Hepatic stellate cell (primary cell): ENCODE data around the gene ZBTB46.

ENCODE experiments used
- DNase-seq: peaks from one replicate; pipeline ENCODE4 v3.0.0; 2011; ENCODE audit warnings: low spot score

The ZBTB46 gene

DNA sequence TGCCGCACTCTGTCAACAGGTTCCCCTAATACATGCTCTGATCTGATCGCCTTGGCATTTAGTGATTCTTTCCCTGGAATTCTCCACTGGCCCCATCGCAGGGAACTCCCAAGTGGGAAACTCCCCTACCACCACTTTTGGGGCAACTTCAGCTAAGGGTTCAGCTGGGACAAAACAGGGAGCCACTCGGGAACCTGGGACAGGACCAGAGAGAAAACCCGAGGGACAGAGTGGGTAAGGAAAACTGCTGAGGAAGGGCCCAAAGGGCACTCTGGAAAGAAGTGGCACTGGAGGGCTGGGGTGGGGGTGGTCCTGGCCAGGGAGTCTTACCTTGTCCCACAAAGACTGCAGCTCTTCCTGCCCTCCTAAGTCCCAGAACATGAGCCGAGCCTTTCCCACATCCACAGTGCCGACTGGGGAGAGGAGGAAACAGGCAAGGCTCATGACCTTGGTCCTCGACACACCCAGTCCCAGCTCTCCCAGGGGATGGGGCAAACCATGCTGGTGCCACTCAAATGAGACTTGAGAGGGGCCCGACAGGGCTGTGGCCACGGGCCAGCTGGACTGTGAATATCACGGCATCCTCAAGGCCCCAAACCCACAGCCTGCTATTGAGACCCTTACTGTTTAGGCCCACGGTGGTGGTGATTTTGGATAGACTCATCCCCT lies 124.9 kb downstream of the ZBTB46 start:
- DNase-seq, result peak; percentile 4

GRCh38 chr20:63705232-63706026 lies 125.6 kb downstream of the ZBTB46 start:
- peak; percentile 4 for DNase-seq

GRCh38 chr20:63704749-63705117 lies 126.3 kb downstream of the ZBTB46 start:
- peak; percentile 2 for DNase-seq

GRCh38 chr20:63703976-63704748 lies 126.9 kb downstream of the ZBTB46 start:
- DNase-seq, result no peak

DNA sequence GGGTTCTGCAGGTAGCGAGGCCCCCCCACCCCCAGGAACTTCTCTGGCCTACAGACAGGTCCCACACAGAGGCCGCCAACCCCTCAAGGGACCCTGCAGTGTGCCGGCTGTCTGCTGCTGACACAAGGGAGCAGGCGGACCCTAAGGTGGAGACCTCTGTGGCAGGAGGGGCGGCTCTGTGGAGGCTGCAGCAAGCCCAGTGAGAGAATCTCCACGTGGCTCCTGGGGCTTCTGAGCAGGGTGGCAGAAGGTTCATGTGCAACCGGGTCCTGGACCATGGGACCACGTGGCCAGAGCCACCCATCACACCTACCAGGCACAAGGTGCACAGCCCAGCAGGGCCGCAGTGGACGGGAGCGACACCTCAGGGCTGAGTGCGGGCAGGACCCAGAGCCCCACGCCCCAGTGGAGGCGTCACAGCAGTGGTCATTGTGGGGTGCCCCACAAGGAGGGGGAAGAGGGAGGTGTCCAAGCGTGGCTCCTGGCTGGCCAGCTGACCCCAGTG lies 127.5 kb downstream of the ZBTB46 start:
- no peak for DNase-seq

DNA sequence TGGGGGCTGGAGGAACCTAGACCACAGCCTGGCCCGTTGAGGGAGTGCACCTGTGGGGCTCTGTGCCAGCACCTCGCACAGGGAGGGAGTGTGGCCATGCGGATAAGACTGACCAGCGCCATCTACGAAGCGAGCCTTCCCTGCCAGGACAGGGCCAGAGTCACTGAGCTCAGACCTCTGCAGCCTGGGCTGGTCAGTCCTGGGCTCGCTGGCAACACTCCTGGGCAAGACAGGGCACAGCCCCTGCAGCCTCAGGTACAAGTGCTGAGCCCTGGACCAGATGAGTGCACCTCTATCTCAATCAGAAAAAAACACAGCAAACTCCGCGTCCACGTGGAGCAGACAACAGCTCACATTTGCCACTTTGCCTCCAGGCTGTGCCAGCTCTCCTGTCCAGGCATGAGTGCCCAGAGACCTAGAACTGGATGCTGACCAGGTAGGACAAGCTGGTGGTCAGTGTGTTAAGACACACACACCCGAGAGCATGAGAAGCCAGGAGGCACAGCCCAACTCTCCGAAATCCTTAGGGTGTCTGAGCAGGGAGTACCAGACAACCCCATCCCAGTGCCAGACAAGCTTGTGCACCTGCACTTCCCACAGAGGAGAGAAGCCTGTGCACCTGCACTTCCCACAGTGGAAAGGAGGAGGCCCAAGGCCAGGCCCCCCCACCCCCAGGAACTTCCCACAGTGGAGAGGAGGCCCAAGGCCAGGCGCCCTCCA lies 128.2 kb downstream of the ZBTB46 start:
- peak; percentile 2 for DNase-seq

- DNase-seq, result no peak
Observed at GRCh38 chr20:63702036-63702665, 128.9 kb downstream of the ZBTB46 start.

DNA sequence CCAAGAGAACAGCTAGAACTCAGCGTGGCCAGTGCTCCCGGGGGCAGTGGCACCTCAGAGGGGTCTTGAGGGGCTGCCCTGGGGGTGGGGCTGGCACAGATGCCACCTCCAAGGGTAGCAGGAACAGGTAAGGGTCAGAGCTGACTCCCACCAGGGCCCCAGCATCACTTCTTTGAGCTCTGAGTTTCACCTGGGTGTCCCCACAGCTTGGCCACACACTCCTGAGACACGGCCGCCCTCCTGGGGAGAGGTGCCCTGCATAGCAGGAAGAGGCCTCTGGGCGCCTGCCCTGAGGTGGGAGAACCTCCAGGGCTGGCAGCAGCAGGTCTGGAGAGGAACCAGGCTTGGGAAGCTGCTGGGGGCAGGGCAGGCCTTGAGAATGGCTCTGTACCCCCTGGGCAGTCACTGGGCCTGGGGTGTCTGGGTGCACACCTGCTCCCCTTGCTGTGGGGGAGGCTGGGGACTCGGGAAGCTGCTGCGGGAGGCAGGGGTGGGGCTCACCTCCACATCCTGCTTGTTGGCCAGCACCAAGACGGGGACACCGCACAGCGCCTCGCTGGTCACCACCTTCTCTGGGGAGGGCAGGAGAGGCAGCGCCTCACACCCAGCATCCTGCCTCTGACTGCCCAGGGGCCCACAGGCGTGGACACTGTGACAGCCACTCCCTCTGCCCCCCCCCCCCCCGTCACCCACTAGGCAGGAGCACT lies 129.6 kb downstream of the ZBTB46 start:
- DNase-seq, result no peak

- no peak for DNase-seq
Observed at GRCh38 chr20:63701051-63701328, 130.1 kb downstream of the ZBTB46 start.

GRCh38 chr20:63700199-63701050 lies 130.6 kb downstream of the ZBTB46 start:
- no peak for DNase-seq

DNA sequence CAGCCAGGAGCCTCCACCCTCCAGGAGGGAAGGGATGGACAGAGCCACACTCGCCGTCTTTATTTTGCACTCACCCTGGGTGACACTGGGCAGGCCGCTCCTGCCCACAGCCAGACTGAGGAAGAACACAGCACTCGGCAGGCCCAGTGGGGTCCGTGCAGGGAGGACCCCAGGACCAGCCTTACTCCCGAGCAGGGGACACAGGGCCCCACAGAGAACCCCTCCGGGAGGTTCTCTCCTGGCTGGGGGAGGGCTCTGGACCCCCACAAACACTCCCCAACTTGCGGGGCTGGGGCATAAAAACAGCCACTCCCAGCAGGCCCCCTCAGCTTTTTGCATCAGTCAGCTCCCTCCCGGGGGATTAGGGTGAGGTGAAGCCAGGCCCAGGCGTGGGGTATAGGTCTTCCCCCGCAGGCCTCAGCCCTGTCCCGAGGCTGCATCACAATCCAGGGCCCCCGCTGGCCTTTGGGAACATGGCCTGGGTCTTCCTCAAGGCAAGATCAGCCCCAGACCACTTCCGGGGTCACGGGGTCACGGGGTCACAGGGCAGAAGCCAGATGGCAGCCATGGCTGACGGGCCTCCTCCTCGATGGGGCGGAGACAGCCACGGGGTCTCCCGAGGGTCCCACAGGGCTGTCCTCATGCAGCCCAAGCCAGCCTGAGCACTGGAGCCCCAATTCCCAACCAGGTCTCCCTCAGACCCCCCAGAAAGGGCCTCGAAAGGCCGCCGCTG lies 131.4 kb downstream of the ZBTB46 start:
- DNase-seq, result no peak

- peak; percentile 98 for DNase-seq
Observed at GRCh38 chr20:63698739-63699465, 132.2 kb downstream of the ZBTB46 start.

GRCh38 chr20:63697868-63698545 lies 133.1 kb downstream of the ZBTB46 start:
- no peak for DNase-seq

GRCh38 chr20:63697357-63697867 lies 133.7 kb downstream of the ZBTB46 start:
- DNase-seq, result no peak

- DNase-seq, result peak; percentile 3
Observed at GRCh38 chr20:63696628-63697356, 134.3 kb downstream of the ZBTB46 start, which contains the start of gene TNFRSF6B. TNFRSF6B (plus strand) TSS chr20:63696652; CDS start chr20:63696768, 116 bp downstream.

DNA sequence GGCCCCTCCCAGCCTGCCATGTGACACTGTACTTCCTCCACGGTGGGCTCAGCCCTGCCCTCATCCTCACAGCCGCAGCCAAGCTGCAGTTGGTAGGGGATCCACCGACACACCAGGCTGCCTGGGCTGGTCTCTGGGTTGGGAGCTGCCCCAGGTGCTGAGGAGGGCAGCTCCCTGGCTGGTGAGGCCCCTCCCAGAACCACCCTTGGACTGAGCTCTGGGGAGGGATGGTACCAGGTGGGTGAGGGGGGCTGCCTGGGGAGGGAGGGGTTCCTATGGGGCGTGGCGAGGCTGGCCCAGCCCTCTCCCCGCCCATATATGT lies 134.8 kb downstream of the ZBTB46 start:
- no peak for DNase-seq
